SKM-1 (cell line): ENCODE results near the gene PHLDA2.
"Not testable (repeated sequence)": the region's sequence is repeated elsewhere in the genome, so short reads cannot be mapped to it uniquely, and the experiment has no call there.

Experiments
- DNase-seq: peaks from one replicate; lab custom pipeline; 2025; ENCODE audit not compliant: unreplicated experiment; lab: John Stamatoyannopoulos, UW

Gene PHLDA2

DNA sequence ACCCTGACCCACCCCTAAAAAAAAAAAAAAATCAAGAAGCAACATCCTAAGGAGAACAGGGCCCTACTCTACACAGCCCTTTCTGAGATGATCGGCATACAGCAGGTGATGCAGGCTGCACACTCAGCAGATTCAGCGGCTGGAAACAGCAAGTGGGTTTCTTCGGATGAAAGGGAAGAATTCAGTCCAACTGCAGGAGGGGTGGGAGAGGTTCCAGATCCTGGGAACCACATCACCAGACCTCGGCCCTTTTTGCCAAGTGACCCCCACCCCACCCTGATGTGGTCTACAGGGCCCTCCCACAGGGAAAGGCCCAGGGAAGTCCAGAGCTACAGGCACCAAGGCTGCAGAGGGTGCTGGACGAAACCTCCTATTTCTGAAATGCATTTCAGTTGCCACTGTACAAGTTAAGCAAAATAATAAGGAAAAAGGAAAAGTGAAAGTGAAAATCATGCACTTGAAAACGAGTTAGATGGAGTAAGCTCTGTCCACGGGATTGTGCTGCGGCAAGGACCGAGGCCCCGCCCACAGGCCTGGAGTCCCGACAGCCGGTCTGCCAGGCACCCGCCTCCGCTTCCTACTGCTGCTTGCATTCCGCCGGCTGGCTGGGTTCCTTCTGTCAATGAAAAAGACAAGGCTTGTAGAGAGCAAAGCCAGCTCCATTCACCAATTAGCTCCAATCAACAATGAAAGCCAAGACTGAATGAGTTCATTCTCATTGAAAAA lies 16.0 kb upstream of the PHLDA2 start:
- DNase-seq, result no peak

- DNase-seq, result no peak
These were observed 15.3 kb upstream of the PHLDA2 start for GRCh38 chr11:2944530-2944929.

GRCh38 chr11:2943711-2944118 lies 14.5 kb upstream of the PHLDA2 start:
- no peak for DNase-seq

DNA sequence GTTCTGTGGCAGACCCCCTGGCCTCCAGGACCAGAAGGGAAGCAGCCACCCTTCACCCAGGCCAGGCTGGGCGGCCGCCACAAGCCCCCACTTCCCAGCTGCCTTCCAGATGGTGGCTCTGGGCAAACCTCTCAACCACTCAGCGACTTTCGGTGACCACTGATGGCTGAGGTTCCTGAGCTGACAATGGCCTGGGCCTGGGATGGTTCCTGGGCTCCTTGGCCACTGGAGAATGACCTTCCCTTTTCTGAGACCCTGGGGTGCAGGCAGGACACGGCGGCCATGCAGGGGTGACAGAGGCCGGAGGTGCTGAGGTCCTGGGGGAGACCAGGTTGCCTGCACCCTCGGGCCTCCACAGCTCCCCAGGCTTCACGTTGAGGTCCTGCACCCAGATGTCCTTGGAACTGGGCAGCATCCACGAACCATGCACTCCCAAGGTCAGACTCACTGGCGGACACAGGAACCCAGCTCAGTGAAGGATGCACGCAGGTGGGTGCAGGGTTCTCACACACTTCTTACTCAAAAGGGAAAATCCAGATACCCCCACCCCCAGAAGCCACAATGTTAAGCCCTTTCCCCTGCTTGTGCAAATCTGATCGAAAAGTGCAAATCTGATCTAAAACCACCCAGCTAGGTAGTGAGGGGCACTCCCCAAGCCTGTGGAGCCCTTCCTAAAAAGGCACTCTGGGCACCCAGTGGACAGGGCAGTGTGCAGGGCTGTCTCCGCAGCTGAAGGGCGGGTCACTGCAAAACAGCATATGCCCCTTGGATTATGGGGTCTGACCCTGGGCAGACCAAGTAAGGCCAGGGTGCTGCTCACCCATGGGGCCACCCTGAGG lies 13.9 kb upstream of the PHLDA2 start:
- no peak for DNase-seq

DNA sequence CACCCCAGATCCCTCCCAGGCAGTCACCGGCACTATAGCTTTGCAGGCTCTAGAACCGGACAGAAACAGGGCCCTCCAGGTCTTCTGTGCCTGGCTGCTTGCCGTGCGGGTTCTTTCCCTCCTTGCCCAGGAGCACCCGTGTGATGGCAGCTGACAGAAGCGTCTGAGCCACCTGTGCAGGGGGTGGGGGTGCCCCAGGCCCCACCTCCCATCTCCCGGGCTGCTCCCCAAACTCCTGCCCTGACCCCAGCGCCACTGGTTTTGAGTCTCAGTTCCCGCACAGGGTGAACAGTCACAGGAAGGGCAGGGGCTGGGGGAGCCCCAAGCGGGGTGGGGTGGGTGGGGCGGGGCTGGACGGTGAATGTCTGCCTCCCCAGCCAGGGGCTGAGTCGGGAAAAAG lies 13.2 kb upstream of the PHLDA2 start:
- DNase-seq, result no peak

GRCh38 chr11:2940921-2941821 lies 12.0 kb upstream of the PHLDA2 start:
- no peak for DNase-seq

GRCh38 chr11:2940147-2940920 lies 11.1 kb upstream of the PHLDA2 start:
- no peak for DNase-seq

DNA sequence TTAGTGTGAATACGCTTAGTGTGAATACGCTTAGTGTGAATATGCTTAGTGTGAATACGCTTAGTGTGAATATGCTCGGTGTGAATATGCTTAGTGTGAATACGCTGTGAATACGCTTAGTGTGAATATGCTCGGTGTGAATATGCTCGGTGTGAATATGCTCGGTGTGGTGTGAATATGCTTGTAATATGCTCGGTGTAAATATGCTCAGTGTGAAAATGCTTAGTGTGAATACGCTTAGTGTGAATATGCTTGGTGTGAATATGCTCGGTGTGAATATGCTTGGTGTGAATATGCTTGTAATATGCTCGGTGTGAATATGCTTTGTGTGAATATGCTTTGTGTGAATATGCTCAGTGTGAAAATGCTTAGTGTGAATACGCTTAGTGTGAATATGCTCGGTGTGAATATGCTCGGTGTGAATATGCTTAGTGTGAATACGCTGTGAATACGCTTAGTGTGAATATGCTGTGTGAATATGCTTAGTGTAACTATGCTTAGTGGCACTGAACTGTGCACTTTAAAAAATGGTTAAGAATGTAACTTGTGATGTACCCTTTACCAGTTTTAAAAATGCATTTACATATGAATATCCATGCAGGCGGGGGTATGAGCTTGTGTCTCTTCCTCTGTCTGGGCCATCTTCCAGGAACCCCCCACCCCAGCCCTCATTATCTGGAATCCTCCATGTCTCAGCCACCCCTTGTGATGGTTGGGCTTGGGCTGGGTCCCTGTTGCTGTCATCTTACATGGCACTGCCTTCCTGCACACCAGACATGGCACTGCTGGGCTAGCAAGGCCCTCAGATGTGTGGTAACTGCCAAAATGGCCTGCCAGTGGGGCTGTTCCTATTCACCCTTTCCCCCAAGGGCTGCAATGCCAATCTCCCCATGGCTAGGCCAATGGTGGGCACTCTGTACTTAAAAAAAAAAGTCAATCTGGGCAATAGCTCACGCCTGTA lies 9.5 kb upstream of the PHLDA2 start:
- not testable (repeated sequence) for DNase-seq

DNA sequence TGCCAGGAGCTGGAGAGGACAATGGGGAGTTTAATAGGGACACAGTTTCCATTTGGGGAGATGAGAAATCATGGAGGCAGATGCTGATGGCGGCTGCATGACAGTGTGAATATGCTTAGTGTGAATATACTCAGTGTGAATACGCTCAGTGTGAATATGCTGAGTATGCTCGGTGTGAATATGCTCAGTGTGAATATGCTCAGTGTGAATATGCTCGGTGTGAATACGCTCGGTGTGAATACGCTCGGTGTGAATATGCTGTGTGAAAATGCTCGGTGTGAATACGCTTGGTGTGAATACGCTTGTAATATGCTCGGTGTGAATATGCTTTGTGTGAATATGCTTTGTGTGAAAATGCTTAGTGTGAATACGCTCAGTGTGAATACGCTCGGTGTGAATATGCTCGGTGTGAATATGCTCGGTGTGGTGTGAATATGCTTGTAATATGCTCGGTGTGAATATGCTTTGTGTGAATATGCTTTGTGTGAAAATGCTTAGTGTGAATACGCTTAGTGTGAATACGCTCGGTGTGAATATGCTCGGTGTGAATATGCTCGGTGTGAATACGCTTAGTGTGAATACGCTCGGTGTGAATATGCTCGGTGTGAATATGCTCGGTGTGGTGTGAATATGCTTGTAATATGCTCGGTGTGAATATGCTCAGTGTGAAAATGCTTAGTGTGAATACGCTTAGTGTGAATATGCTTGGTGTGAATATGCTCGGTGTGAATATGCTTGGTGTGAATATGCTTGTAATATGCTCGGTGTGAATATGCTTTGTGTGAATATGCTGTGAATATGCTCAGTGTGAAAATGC lies 8.6 kb upstream of the PHLDA2 start:
- not testable (repeated sequence) for DNase-seq

- no peak for DNase-seq
These were observed 5.5 kb upstream of the PHLDA2 start for GRCh38 chr11:2934611-2935239.

GRCh38 chr11:2934021-2934550 lies 4.9 kb upstream of the PHLDA2 start:
- no peak for DNase-seq

GRCh38 chr11:2933375-2934020 lies 4.3 kb upstream of the PHLDA2 start:
- peak; percentile 74 for DNase-seq

DNA sequence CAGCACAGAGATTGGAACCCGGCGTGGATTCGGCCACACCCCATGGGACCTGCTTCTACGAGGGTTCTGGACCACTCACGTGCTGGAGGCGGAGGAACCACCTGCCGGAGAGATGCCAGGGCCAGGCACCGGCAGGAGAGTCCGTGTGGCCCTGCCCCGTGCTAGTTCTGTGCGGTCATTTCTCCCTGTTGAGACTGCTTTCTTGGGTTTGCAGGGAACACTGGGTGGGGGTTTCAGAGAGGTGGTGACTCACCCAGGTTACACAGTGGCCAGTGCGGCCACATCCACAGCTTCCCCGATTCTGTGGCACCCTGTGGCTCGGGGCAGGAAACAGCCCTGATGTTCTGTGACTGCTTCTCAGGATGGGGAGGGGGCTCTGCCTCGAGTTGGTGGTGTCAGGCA lies 3.6 kb upstream of the PHLDA2 start:
- DNase-seq, result no peak

- no peak for DNase-seq
These were observed 2.8 kb upstream of the PHLDA2 start for GRCh38 chr11:2931771-2932738.

DNA sequence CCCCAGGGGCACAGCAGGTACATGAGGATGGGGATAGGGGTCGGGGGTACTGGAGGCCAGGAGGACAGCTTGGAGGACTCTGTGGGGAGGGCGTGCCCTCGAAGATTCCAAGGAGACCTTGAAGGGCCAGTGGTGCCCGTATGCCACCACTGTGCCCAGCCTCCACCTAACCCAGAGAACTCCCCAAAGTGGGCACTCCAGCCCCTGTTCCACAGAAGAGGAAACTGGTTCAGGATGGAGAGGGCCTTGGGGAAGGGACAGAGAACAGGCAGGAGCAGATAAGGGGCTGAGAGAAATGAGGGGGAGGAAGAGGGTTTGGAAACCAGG lies 2.2 kb upstream of the PHLDA2 start:
- no peak for DNase-seq

GRCh38 chr11:2930704-2931419 lies 1.6 kb upstream of the PHLDA2 start:
- DNase-seq, result no peak
